Neural cell (in vitro differentiated cells): ENCODE data around the gene HABP4. TPM values are rescaled to one million over a fixed set of nuclear protein-coding genes. Genes with fewer than 3 reads are reported as not detected.

ENCODE experiments used
- H2AFZ ChIP-seq: fragments of 200-600, 300-800 bp; sonication (generic), shearing (Covaris generic); 2 replicates; pipeline ENCODE4 v1.6.0; 2014; ENCODE audit warnings: low read depth, mild to moderate bottlenecking, antibody characterized with exemption, low read length, moderate library complexity
- H3F3A ChIP-seq: fragments of 200-600 bp; shearing (Covaris generic); 2 replicates; pipeline ENCODE4 v1.6.1; 2016; ENCODE audit warnings: mild to moderate bottlenecking, moderate library complexity, mixed read lengths, antibody characterized with exemption, low read length; ENCODE audit not compliant: insufficient read depth, poor library complexity, severe bottlenecking
- H3K27ac ChIP-seq: fragments of 200-600, 300-800 bp; sonication (generic), shearing (Covaris generic); 2 replicates; pipeline ENCODE4 v1.5.1; 2014; ENCODE audit warnings: mild to moderate bottlenecking, low read length, moderate library complexity
- H3K27me3 ChIP-seq: fragments of 300-800, 200-600 bp; sonication (generic), shearing (Covaris generic); 2 replicates; pipeline ENCODE4 v1.6.0; 2014; ENCODE audit warnings: mild to moderate bottlenecking, low read depth, low read length, moderate library complexity; ENCODE audit not compliant: insufficient read depth
- H3K36me3 ChIP-seq: fragments of 300-800, 200-600 bp; sonication (generic), shearing (Covaris generic); 2 replicates; pipeline ENCODE4 v1.5.1; 2014; ENCODE audit warnings: mild to moderate bottlenecking, antibody characterized with exemption, low read length, moderate library complexity; ENCODE audit not compliant: insufficient read depth
- H3K4me2 ChIP-seq: fragments of 300-800, 200-600 bp; sonication (generic), shearing (Covaris generic); 2 replicates; pipeline ENCODE4 v1.6.0; 2014; ENCODE audit warnings: mild to moderate bottlenecking, low read length
- H3K4me3 ChIP-seq: fragments of 300-800, 200-600 bp; sonication (generic), shearing (Covaris generic); 2 replicates; pipeline ENCODE4 v1.5.1; 2014; ENCODE audit warnings: mild to moderate bottlenecking, low read length, moderate library complexity
- H3K79me2 ChIP-seq: fragments of 200-600 bp; shearing (Covaris generic); replicated peaks from 2 replicates; pipeline ENCODE4 v1.6.0; 2014; ENCODE audit warnings: mild to moderate bottlenecking, low read length, moderate library complexity; ENCODE audit not compliant: insufficient read depth
- H3K9ac ChIP-seq: fragments of 300-800, 200-600 bp; sonication (generic), shearing (Covaris generic); 2 replicates; pipeline ENCODE4 v1.6.1; 2016; ENCODE audit warnings: mild to moderate bottlenecking, low read length, mixed read lengths
- H3K9me2 ChIP-seq: fragments of 200-600 bp; shearing (Covaris generic); 2 replicates; pipeline ENCODE4 v1.6.1; 2016; ENCODE audit warnings: mild to moderate bottlenecking, low read length, mixed read lengths; ENCODE audit not compliant: insufficient read depth
- H3K9me3 ChIP-seq: fragments of 200-600, 300-800 bp; sonication (generic), shearing (Covaris generic); 2 replicates; pipeline ENCODE4 v1.6.1; 2016; ENCODE audit warnings: mild to moderate bottlenecking, mixed run types, low read length, moderate library complexity, mixed read lengths
- H4K20me1 ChIP-seq: fragments of 200-600 bp; shearing (Covaris generic); 2 replicates; pipeline ENCODE4 v1.6.1; 2016; ENCODE audit warnings: mild to moderate bottlenecking, mixed run types; ENCODE audit not compliant: insufficient read depth
- CTCF ChIP-seq: fragments of 450-650 bp; IDR thresholded peaks from 2 replicates; pipeline ENCODE4 v1.5.1; 2014; ENCODE audit warnings: antibody characterized with exemption, mild to moderate bottlenecking, moderate library complexity; ENCODE audit not compliant: poor library complexity, severe bottlenecking
- EP300 ChIP-seq: fragments of 450-650 bp; conservative IDR thresholded peaks from 2 replicates; pipeline ENCODE4 v1.6.1; 2014; ENCODE audit warnings: antibody characterized with exemption, mild to moderate bottlenecking, moderate library complexity; ENCODE audit not compliant: poor library complexity, severe bottlenecking
- EZH2 ChIP-seq: fragments of 200-600, 300-800 bp; shearing (Covaris generic), sonication (generic); IDR thresholded peaks from 2 replicates; pipeline ENCODE4 v1.6.1; 2014; ENCODE audit warnings: antibody characterized with exemption, low read length, borderline replicate concordance, mild to moderate bottlenecking; ENCODE audit not compliant: insufficient read depth, poor library complexity, severe bottlenecking
- MXI1 ChIP-seq: fragments of 450-650 bp; conservative IDR thresholded peaks from 2 replicates; pipeline ENCODE4 v1.6.1; 2014; ENCODE audit warnings: antibody characterized with exemption, mild to moderate bottlenecking; ENCODE audit not compliant: poor library complexity, severe bottlenecking
- POLR2AphosphoS5 ChIP-seq: IDR thresholded peaks from 2 replicates; pipeline ENCODE4 v1.6.1; 2012
- RAD21 ChIP-seq: fragments of 450-650 bp; conservative IDR thresholded peaks from 2 replicates; pipeline ENCODE4 v1.6.1; 2014; ENCODE audit warnings: antibody characterized with exemption, mild to moderate bottlenecking, moderate library complexity
- REST ChIP-seq: IDR thresholded peaks from 2 replicates; pipeline ENCODE4 v1.6.1; 2012; ENCODE audit warnings: borderline replicate concordance
- SMC3 ChIP-seq: fragments of 450-650 bp; conservative IDR thresholded peaks from 2 replicates; pipeline ENCODE4 v1.6.1; 2014; ENCODE audit warnings: antibody characterized with exemption, mild to moderate bottlenecking, moderate library complexity; ENCODE audit not compliant: poor library complexity
- TAF1 ChIP-seq: IDR thresholded peaks from 2 replicates; pipeline ENCODE4 v1.6.1; 2012; ENCODE audit warnings: low read depth
- polyA plus RNA-seq: library from polyadenylated mRNA; depleted of rRNA; stranded (reverse); fragments of >200 nt; gene quantifications from 2 replicates; pipeline ENCODE4 v1.2.3, GENCODE V29; 2014

The HABP4 gene
- polyA plus RNA-seq, 1 donor from 2014 or later: 14.7 TPM

GRCh38 chr9:96523374-96523773 is 73.4 kb downstream of the HABP4 start:
- H3K27ac ChIP-seq: no peak overlapping the region
- H3K27me3 ChIP-seq: no peaks in the 10 kb centered on the region
- no peaks in the 10 kb centered on the region for H3K79me2 ChIP-seq
- H3K4me2 ChIP-seq: no peak overlapping the region
- no peak for TF ChIP-seq RAD21
- TF ChIP-seq EP300: no peak
- no peak for TF ChIP-seq EZH2
- no peak for TF ChIP-seq TAF1
- no peak for TF ChIP-seq MXI1
- TF ChIP-seq SMC3: no peak
- TF ChIP-seq REST: no peak
- TF ChIP-seq POLR2AphosphoS5: no peak
- TF ChIP-seq CTCF: no peak
- no peaks in the 10 kb centered on the region for H3F3A ChIP-seq
- H4K20me1 ChIP-seq: no peaks in the 10 kb centered on the region
- no peaks in the 10 kb centered on the region for H3K36me3 ChIP-seq
- H2AFZ ChIP-seq: no peak overlapping the region
- no peaks in the 10 kb centered on the region for H3K9me3 ChIP-seq
- no peak overlapping the region for H3K4me3 ChIP-seq
- no peaks in the 10 kb centered on the region for H3K9me2 ChIP-seq
- no peak overlapping the region for H3K9ac ChIP-seq

- Histone ChIP-seq H2AFZ (no peak overlapping the region), H3K9me3 (no peaks in the 10 kb centered on the region), H4K20me1 (no peaks in the 10 kb centered on the region), H3K36me3 (no peaks in the 10 kb centered on the region), H3K4me2 (no peak overlapping the region), H3K4me3 (no peak overlapping the region), H3K9me2 (no peaks in the 10 kb centered on the region), H3F3A (no peaks in the 10 kb centered on the region), H3K79me2 (no peaks in the 10 kb centered on the region), H3K9ac (no peak overlapping the region), H3K27me3 (no peaks in the 10 kb centered on the region), H3K27ac (no peak overlapping the region)
- TF ChIP-seq EP300 (no peak), MXI1 (no peak), EZH2 (no peak), SMC3 (no peak), REST (no peak), CTCF (no peak)
Measured at GRCh38 chr9:96524045-96524444, 74.1 kb downstream of the HABP4 start.
